ENCODE measurements around the gene VANGL2.

Gene VANGL2

GRCh38 chr1:160407839-160408801 is 7.8 kb downstream of the VANGL2 start:
- Histone ChIP-seq H3K4me1 (ENCODE audit: control insufficient read depth in 1 of 2, insufficient read depth in 1 of 2, low read depth in 1 of 2, low read length in 1 of 2) (no peaks in the 10 kb centered on the region), H3K27ac (no peak overlapping the region), H3K9me3 (no peaks in the 10 kb centered on the region), H3K36me3 (no peaks in the 10 kb centered on the region), H3K4me3 (ENCODE audit: low read depth in 1 of 2, low read length in 1 of 2) (no peak overlapping the region), H3K27me3 (peaks cover 7% of the 10 kb centered on the region)
- no peak for TF ChIP-seq CTCF (IDR thresholded peaks at IDR 0.05)

GRCh38 chr1:160408864-160409263 is 8.5 kb downstream of the VANGL2 start:
- H3K27me3 ChIP-seq = no peaks in the 10 kb centered on the region
- H3K36me3 ChIP-seq = no peaks in the 10 kb centered on the region
- no peaks in the 10 kb centered on the region for H3K4me1 ChIP-seq (ENCODE audit: control insufficient read depth in 1 of 2, insufficient read depth in 1 of 2, low read depth in 1 of 2, low read length in 1 of 2)
- no peaks in the 10 kb centered on the region for H3K9me3 ChIP-seq
- H3K4me3 ChIP-seq (ENCODE audit: low read depth in 1 of 2, low read length in 1 of 2) = no peak overlapping the region
- no peak overlapping the region for H3K27ac ChIP-seq
- TF ChIP-seq CTCF (IDR thresholded peaks at IDR 0.05) = no peak

GRCh38 chr1:160409486-160409885 is 9.1 kb downstream of the VANGL2 start:
- Histone ChIP-seq H3K4me1 (ENCODE audit: control insufficient read depth in 1 of 2, insufficient read depth in 1 of 2, low read depth in 1 of 2, low read length in 1 of 2) (no peaks in the 10 kb centered on the region), H3K36me3 (no peaks in the 10 kb centered on the region), H3K27me3 (no peaks in the 10 kb centered on the region), H3K27ac (no peak overlapping the region), H3K9me3 (no peaks in the 10 kb centered on the region), H3K4me3 (ENCODE audit: low read depth in 1 of 2, low read length in 1 of 2) (no peak overlapping the region)
- TF ChIP-seq CTCF (IDR thresholded peaks at IDR 0.05) = no peak

- H3K4me1 ChIP-seq (ENCODE audit: control insufficient read depth in 1 of 2, insufficient read depth in 1 of 2, low read depth in 1 of 2, low read length in 1 of 2) = no peaks in the 10 kb centered on the region
- TF ChIP-seq CTCF (IDR thresholded peaks at IDR 0.05) = no peak
- H3K27ac ChIP-seq = no peak overlapping the region
- no peaks in the 10 kb centered on the region for H3K27me3 ChIP-seq
- no peaks in the 10 kb centered on the region for H3K9me3 ChIP-seq
- no peak overlapping the region for H3K4me3 ChIP-seq (ENCODE audit: low read depth in 1 of 2, low read length in 1 of 2)
- H3K36me3 ChIP-seq = no peaks in the 10 kb centered on the region
Observed at GRCh38 chr1:160410406-160411005, 10.1 kb downstream of the VANGL2 start.

GRCh38 chr1:160411271-160412027 is 11.1 kb downstream of the VANGL2 start:
- no peaks in the 10 kb centered on the region for H3K36me3 ChIP-seq
- H3K27ac ChIP-seq = no peak overlapping the region
- H3K27me3 ChIP-seq = no peaks in the 10 kb centered on the region
- H3K4me1 ChIP-seq (ENCODE audit: control insufficient read depth in 1 of 2, insufficient read depth in 1 of 2, low read depth in 1 of 2, low read length in 1 of 2) = no peaks in the 10 kb centered on the region
- no peak overlapping the region for H3K4me3 ChIP-seq (ENCODE audit: low read depth in 1 of 2, low read length in 1 of 2)
- no peak for TF ChIP-seq CTCF (IDR thresholded peaks at IDR 0.05)
- no peaks in the 10 kb centered on the region for H3K9me3 ChIP-seq

Measured in neutrophil (primary cell).